Measurements from ENCODE around the gene CSGALNACT2.
"Not testable (repeated sequence)": the region's sequence is repeated elsewhere in the genome, so short reads cannot be mapped to it uniquely, and the experiment has no call there.

The CSGALNACT2 gene

GRCh38 chr10:43160921-43161255 is 22.6 kb downstream of the CSGALNACT2 start:
- H3K9me3 Mint-ChIP-seq, result no peaks in the 10 kb centered on the region
- no peak for DNase-seq
- ATAC-seq (replicated peaks), result peak; percentile 82 to 88
- peak overlapping the region; percentile 56 for H3K27ac Mint-ChIP-seq
- peaks cover 18 to 30% of the 10 kb centered on the region in 2 donors for H3K4me1 Mint-ChIP-seq
- H3K36me3 Mint-ChIP-seq, result peaks cover 29 to 47% of the 10 kb centered on the region in 2 donors
- no peaks in the 10 kb centered on the region for H3K27me3 Mint-ChIP-seq
- H3K4me3 Mint-ChIP-seq, result peak overlapping the region; percentile 9 to 22

DNA sequence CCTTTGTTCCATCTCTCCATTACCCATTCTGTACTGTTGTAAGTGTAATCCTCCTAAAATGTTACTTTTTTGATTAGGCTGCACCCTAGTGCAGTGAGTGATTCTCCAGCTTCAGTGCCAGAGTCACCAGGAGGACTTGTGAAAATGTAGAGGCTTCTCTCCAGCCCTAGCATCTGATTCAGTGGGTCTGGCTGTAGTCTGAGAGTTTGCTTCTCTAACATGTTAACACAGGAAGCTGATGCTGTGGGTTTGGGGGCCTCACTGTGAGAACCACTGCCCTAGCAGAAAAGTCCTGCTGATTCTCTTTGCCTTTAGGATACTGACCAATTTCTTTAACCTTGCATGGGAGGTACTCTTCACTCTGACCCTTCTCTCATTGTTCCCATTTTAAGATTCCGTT is 24.4 kb downstream of the CSGALNACT2 start:
- Mint-ChIP-seq H3K4me3 (no peak overlapping the region), H3K36me3 (peaks cover 22 to 36% of the 10 kb centered on the region in 2 donors), H3K4me1 (peaks cover 14 to 21% of the 10 kb centered on the region in 2 donors), H3K9me3 (no peaks in the 10 kb centered on the region), H3K27me3 (no peaks in the 10 kb centered on the region), H3K27ac (no peak overlapping the region)
- DNase-seq (no peak), ATAC-seq (replicated peaks) (no peak)

GRCh38 chr10:43166207-43166879 is 28.1 kb downstream of the CSGALNACT2 start:
- ATAC-seq (replicated peaks), result no peak
- Mint-ChIP-seq H3K4me3 (no peak overlapping the region), H3K9me3 (no peaks in the 10 kb centered on the region), H3K4me1 (peaks cover 6 to 12% of the 10 kb centered on the region in 2 donors), H3K36me3 (peaks cover 42 to 54% of the 10 kb centered on the region in 2 donors), H3K27me3 (no peaks in the 10 kb centered on the region), H3K27ac (no peak overlapping the region)
- DNase-seq, result no peak

- peaks cover 36 to 51% of the 10 kb centered on the region in 2 donors for H3K36me3 Mint-ChIP-seq
- H3K4me1 Mint-ChIP-seq, result peaks cover 0 to 8% of the 10 kb centered on the region in 2 donors
- no peak overlapping the region for H3K4me3 Mint-ChIP-seq
- no peaks in the 10 kb centered on the region for H3K9me3 Mint-ChIP-seq
- DNase-seq (no peak), ATAC-seq (replicated peaks) (no peak)
- H3K27me3 Mint-ChIP-seq, result no peaks in the 10 kb centered on the region
- peak overlapping the region; percentile 62 for H3K27ac Mint-ChIP-seq
These were observed 28.7 kb downstream of the CSGALNACT2 start for GRCh38 chr10:43166880-43167497.

DNA sequence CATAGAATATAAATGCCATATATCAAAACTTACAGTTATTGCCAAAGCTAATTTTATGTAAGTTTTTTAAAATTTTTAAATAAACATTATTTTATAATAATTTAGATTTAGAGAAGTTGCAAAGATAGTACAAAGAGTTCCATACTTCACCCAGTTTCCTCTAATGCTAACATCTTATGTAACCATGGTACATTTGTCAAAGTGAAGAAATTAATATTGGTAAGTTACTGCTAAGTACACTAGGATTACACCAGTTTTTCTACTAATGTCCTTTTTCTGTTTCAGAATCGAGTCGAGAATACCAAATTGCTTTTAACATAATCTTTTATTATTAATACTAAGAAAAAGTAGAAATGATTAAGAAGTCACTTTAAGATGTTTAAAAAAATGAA is 29.2 kb downstream of the CSGALNACT2 start:
- Mint-ChIP-seq H3K27me3 (no peaks in the 10 kb centered on the region), H3K27ac (no peak overlapping the region), H3K4me3 (no peak overlapping the region), H3K9me3 (no peaks in the 10 kb centered on the region), H3K36me3 (peaks cover 37 to 51% of the 10 kb centered on the region in 2 donors), H3K4me1 (peaks cover 0 to 8% of the 10 kb centered on the region in 2 donors)
- DNase-seq, result no peak
- no peak for ATAC-seq (replicated peaks)

DNA sequence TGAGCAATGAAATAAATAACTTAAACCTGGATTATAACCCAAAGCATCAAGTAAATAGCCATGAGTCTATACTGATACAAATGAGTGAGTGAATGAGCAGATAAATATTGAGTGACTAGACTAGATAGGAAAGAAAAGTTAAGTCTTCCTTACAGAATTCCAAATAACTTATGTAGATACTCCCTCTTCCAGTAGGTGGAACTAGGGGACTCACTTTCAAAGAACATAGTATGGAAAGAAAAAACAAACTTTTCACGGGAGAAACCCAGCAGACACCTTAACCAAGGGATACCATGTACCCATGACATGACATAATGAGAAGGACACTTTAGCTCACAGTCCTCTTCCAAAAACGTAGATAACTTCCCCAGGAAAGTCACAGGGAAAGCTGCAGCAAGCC is 32.2 kb downstream of the CSGALNACT2 start:
- DNase-seq, result no peak
- peaks cover 40 to 51% of the 10 kb centered on the region in 2 donors for H3K36me3 Mint-ChIP-seq
- H3K4me1 Mint-ChIP-seq, result peaks cover 0 to 4% of the 10 kb centered on the region in 2 donors
- no peaks in the 10 kb centered on the region for H3K9me3 Mint-ChIP-seq
- no peaks in the 10 kb centered on the region for H3K27me3 Mint-ChIP-seq
- no peak overlapping the region for H3K27ac Mint-ChIP-seq
- no peak for ATAC-seq (replicated peaks)
- no peak overlapping the region for H3K4me3 Mint-ChIP-seq

DNA sequence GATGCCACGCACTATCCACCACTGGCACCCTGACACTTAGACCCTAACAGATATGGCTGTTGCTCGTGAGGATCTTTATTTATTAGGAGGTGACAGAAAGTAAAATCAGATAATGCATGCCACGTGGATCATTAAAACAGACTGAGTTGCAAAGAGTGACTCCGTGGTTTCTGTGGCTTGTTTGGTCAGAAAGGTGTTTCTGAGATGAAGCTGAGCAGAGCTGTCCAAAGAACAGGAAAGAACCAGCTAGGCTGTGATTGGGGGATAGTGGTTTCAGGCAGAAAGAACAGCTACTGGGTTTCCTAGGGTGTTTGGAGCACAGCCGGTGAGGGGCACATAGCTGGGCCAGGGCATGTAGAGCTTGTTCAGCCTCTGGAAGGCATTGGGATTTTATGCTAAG is 34.4 kb downstream of the CSGALNACT2 start:
- Mint-ChIP-seq H3K27me3 (no peaks in the 10 kb centered on the region), H3K9me3 (no peaks in the 10 kb centered on the region), H3K4me1 (peaks cover 0 to 4% of the 10 kb centered on the region in 2 donors), H3K36me3 (peaks cover 52 to 67% of the 10 kb centered on the region in 2 donors), H3K27ac (no peak overlapping the region), H3K4me3 (no peak overlapping the region)
- ATAC-seq (replicated peaks) (no peak), DNase-seq (no peak)

- no peak overlapping the region for H3K4me3 Mint-ChIP-seq
- H3K27me3 Mint-ChIP-seq, result no peaks in the 10 kb centered on the region
- H3K9me3 Mint-ChIP-seq, result no peaks in the 10 kb centered on the region
- no peak for DNase-seq
- ATAC-seq (replicated peaks), result no peak
- no peak overlapping the region for H3K27ac Mint-ChIP-seq
- H3K36me3 Mint-ChIP-seq, result peaks cover 57 to 72% of the 10 kb centered on the region in 2 donors
- H3K4me1 Mint-ChIP-seq, result peaks cover 0 to 4% of the 10 kb centered on the region in 2 donors
These were observed 34.9 kb downstream of the CSGALNACT2 start for GRCh38 chr10:43173120-43173519.

DNA sequence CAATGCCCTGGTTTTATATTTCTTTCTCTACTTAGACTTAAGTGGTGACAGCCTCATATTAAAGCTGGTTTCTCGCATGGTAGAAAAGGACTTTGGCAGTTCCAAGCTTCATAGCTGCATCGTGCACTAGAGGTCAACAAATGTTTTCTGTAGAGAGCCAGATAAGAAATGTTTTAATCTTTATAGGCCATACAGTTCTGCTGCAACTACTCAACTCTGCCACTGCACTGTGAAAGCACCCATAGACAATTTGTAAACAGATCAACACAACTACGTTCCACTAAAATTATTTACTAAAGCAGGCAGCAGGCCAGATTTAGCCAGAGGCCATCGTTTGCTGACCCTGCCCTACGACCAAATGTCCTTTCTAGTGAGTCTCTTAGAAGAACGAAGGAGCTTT is 36.7 kb downstream of the CSGALNACT2 start:
- ATAC-seq (replicated peaks) (no peak), DNase-seq (no peak)
- Mint-ChIP-seq H3K9me3 (peaks cover 2 to 4% of the 10 kb centered on the region in 2 donors), H3K27ac (no peak overlapping the region), H3K4me3 (no peak overlapping the region), H3K27me3 (no peaks in the 10 kb centered on the region), H3K4me1 (peaks cover 0 to 4% of the 10 kb centered on the region in 2 donors), H3K36me3 (peaks cover 60 to 72% of the 10 kb centered on the region in 2 donors)

DNA sequence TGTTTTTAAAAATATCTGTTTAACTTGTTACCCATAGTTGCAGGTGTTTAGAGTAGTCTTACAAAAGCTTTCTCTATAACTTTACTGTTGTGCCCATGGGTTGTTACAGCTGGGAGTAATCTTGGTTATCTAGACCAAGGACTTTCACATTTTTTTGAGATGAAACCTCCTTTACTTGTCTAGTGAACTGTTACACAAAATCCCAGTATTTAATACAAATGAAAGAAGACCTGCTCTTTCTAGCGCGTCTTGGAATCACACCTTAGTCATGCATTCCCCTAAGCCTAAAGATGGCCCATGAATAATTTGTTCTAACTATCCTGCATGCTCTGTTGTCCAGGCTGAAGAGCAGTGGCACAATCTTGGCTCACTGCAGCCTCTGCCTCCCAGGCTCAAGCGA is 38.0 kb downstream of the CSGALNACT2 start:
- H3K27me3 Mint-ChIP-seq, result no peaks in the 10 kb centered on the region
- ATAC-seq (replicated peaks) (no peak), DNase-seq (no peak)
- H3K4me3 Mint-ChIP-seq, result no peak overlapping the region
- no peak overlapping the region for H3K27ac Mint-ChIP-seq
- no peaks in the 10 kb centered on the region for H3K4me1 Mint-ChIP-seq
- H3K9me3 Mint-ChIP-seq, result peaks cover 2 to 4% of the 10 kb centered on the region in 2 donors
- peaks cover 62 to 75% of the 10 kb centered on the region in 2 donors for H3K36me3 Mint-ChIP-seq

DNA sequence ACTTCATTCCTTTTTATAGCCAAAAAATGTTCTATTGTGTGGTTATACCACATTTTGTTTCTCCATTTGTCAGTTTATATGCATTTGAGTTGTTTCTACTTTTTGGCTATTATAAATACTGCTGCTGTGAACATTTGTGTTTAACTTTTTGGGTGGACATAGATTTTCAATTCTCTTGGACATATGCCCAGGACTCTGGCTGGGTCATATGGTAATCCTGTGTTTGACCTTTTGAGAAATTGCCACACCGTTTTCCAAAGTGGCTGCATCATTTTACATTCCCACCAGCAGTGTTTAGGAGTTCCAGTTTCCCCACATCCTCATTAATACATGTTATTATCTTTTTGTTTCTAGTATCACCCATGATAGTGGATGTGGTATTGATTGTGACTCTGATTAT is 39.4 kb downstream of the CSGALNACT2 start:
- no peaks in the 10 kb centered on the region for H3K4me1 Mint-ChIP-seq
- H3K9me3 Mint-ChIP-seq, result peaks cover 2 to 4% of the 10 kb centered on the region in 2 donors
- no peak overlapping the region for H3K4me3 Mint-ChIP-seq
- no peak for ATAC-seq (replicated peaks)
- peaks cover 68 to 76% of the 10 kb centered on the region in 2 donors for H3K36me3 Mint-ChIP-seq
- H3K27ac Mint-ChIP-seq, result no peak overlapping the region
- H3K27me3 Mint-ChIP-seq, result no peaks in the 10 kb centered on the region
- DNase-seq, result no peak

DNA sequence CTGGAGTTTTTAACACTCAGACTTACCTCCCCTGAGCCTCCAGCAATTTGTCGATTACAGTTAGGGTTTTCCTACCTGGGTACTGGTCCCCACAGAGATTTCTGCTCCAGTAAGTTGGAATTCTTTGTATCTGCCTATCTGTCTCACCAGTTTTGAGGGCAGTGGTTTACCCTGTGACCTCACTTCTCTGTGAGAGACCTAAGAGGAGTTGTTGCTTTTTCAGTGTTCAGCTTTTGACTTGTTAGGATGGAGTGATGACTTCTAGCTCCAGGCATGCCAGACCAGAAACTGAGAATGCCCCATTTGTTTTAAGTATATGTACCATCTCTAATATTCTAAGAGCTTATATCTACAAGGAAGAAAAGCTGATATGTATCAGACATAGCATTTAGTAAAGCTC is 42.9 kb downstream of the CSGALNACT2 start:
- Mint-ChIP-seq H3K36me3 (peaks cover 70 to 80% of the 10 kb centered on the region in 2 donors), H3K9me3 (peaks cover 2 to 4% of the 10 kb centered on the region in 2 donors), H3K27ac (no peak overlapping the region), H3K27me3 (no peaks in the 10 kb centered on the region), H3K4me1 (no peaks in the 10 kb centered on the region), H3K4me3 (no peak overlapping the region)
- no peak for DNase-seq
- no peak for ATAC-seq (replicated peaks)

DNA sequence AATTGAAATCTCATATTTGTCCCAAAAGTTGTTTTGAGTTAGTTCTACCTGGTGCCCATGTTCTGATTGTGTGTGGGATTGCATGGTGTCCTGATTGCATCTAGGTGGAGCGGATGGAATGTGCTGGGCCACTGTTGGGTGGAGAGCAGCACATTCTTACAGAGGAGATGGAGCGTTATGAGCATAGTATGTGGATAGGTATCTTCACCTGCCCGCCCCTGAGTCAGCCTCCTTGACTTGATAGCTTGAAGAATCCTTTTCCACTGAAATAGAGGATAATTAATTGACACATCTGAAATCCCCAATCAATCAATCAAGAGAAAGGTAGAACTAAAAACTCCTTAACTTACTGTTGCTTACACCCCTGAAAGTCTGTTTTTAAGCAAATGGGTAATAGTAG is 45.5 kb downstream of the CSGALNACT2 start:
- DNase-seq; H3K27me3 Mint-ChIP-seq; ATAC-seq (replicated peaks); H3K27ac Mint-ChIP-seq; H3K4me3 Mint-ChIP-seq; H3K9me3 Mint-ChIP-seq; H3K4me1 Mint-ChIP-seq: not testable (repeated sequence)
- H3K36me3 Mint-ChIP-seq, result peaks cover 61 to 71% of the 10 kb centered on the region in 2 donors

GRCh38 chr10:43186150-43186549 is 47.9 kb downstream of the CSGALNACT2 start:
- Mint-ChIP-seq H3K4me1 (no peaks in the 10 kb centered on the region), H3K4me3 (no peak overlapping the region), H3K9me3 (no peaks in the 10 kb centered on the region), H3K27me3 (no peaks in the 10 kb centered on the region), H3K27ac (no peak overlapping the region), H3K36me3 (peaks cover 39 to 52% of the 10 kb centered on the region in 2 donors)
- ATAC-seq (replicated peaks) (no peak), DNase-seq (no peak)

GRCh38 chr10:43187213-43187612 is 49.0 kb downstream of the CSGALNACT2 start:
- DNase-seq, result no peak
- Mint-ChIP-seq H3K27me3 (no peaks in the 10 kb centered on the region), H3K27ac (no peak overlapping the region), H3K36me3 (peaks cover 33 to 51% of the 10 kb centered on the region in 2 donors), H3K4me3 (no peak overlapping the region), H3K4me1 (no peaks in the 10 kb centered on the region), H3K9me3 (no peaks in the 10 kb centered on the region)
- no peak for ATAC-seq (replicated peaks)
